ENCODE results near the gene ZNF576.

Gene ZNF576

GRCh38 chr19:43628646-43629326, 32.4 kb downstream of the ZNF576 start:
- no peak for TF ChIP-seq CTCF (IDR thresholded peaks at IDR 0.05)

- TF ChIP-seq CTCF (IDR thresholded peaks at IDR 0.05) = no peak
These were observed 35.1 kb downstream of the ZNF576 start for GRCh38 chr19:43631491-43631890.

- TF ChIP-seq CTCF (IDR thresholded peaks at IDR 0.05) = no peak
These were observed 37.1 kb downstream of the ZNF576 start for GRCh38 chr19:43633520-43633919.

- TF ChIP-seq CTCF (IDR thresholded peaks at IDR 0.05) = no peak
These were observed 37.7 kb downstream of the ZNF576 start for GRCh38 chr19:43634068-43634467.

GRCh38 chr19:43634506-43634871, 38.1 kb downstream of the ZNF576 start:
- TF ChIP-seq CTCF (IDR thresholded peaks at IDR 0.05) = no peak

GRCh38 chr19:43634872-43635560, 38.6 kb downstream of the ZNF576 start:
- no peak for TF ChIP-seq CTCF (IDR thresholded peaks at IDR 0.05)

GRCh38 chr19:43636121-43636683, 39.8 kb downstream of the ZNF576 start:
- TF ChIP-seq CTCF (IDR thresholded peaks at IDR 0.05) = no peak

Data from LNCAP (cell line).